Measurements from ENCODE around the gene CENPB.

DNA sequence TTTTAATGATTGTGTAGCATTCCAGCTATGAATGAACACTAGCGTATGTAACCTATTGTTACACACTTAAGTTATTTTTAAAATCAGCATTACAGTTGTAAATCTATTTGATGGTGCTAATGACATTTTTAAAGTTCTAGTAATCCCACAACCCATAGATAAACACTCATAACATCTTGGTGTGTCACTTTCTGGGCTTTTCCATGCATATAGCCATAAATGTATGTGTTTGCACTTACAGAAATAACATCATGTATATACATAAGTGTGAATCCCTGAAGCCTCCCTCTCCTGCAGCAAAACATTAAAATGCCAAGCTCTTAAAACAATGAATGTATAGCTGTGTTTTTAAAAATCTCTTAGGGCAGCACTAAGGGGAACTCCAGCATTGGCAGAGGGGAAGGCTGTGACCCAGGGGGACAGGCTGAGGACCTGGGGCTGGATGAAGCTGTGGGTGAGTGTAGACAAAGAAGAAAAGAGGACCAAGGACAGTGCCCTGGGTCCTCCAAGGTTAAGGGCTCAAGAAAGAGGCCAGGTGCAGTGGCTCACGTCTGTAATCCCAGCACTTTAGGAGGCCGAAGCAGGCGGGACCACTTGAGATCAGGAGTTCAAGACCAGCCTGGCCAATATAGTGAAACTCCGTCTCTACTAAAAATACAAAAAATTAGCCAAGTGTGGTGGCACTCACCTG lies 929 bp upstream of the CENPB start:
- TF ChIP-seq, protein P1, sequence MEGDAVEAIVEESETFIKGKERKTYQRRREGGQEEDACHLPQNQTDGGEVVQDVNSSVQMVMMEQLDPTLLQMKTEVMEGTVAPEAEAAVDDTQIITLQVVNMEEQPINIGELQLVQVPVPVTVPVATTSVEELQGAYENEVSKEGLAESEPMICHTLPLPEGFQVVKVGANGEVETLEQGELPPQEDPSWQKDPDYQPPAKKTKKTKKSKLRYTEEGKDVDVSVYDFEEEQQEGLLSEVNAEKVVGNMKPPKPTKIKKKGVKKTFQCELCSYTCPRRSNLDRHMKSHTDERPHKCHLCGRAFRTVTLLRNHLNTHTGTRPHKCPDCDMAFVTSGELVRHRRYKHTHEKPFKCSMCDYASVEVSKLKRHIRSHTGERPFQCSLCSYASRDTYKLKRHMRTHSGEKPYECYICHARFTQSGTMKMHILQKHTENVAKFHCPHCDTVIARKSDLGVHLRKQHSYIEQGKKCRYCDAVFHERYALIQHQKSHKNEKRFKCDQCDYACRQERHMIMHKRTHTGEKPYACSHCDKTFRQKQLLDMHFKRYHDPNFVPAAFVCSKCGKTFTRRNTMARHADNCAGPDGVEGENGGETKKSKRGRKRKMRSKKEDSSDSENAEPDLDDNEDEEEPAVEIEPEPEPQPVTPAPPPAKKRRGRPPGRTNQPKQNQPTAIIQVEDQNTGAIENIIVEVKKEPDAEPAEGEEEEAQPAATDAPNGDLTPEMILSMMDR (IDR thresholded peaks at IDR 0.05) = no peak
- TF ChIP-seq ZFX (IDR thresholded peaks at IDR 0.05; ENCODE audit: borderline replicate concordance) = no peak
